ENCODE data around the gene LSM14A.
"Not testable (repeated sequence)": the region's sequence is repeated elsewhere in the genome, so short reads cannot be mapped to it uniquely, and the experiment has no call there.

LSM14A gene

GRCh38 chr19:34171877-34172660 lies at the start of gene LSM14A:
Gene LSM14A (plus strand): TSS chr19:34172504. CDS start chr19:34172643, 139 bp downstream.
- peak; percentile 83 for DNase-seq (ENCODE audit: low read depth)

- no peak for DNase-seq (ENCODE audit: low read depth)
Observed at GRCh38 chr19:34124828-34125227, 47.5 kb upstream of the LSM14A start.

GRCh38 chr19:34126966-34127365 lies 45.3 kb upstream of the LSM14A start:
- no peak for DNase-seq (ENCODE audit: low read depth)

- no peak for DNase-seq (ENCODE audit: low read depth)
Observed at GRCh38 chr19:34127684-34128189, 44.6 kb upstream of the LSM14A start.

GRCh38 chr19:34128558-34129250 lies 43.6 kb upstream of the LSM14A start:
- DNase-seq (ENCODE audit: low read depth) = no peak

GRCh38 chr19:34131100-34131499 lies 41.2 kb upstream of the LSM14A start:
- DNase-seq (ENCODE audit: low read depth) = no peak

GRCh38 chr19:34132145-34132544 lies 40.2 kb upstream of the LSM14A start:
- not testable (repeated sequence) for DNase-seq (ENCODE audit: low read depth)

- not testable (repeated sequence) for DNase-seq (ENCODE audit: low read depth)
Observed at GRCh38 chr19:34132706-34133105, 39.6 kb upstream of the LSM14A start.

- DNase-seq (ENCODE audit: low read depth) = peak; percentile 56
Observed at GRCh38 chr19:34134190-34135053, 37.9 kb upstream of the LSM14A start.

- DNase-seq (ENCODE audit: low read depth) = no peak
Observed at GRCh38 chr19:34135054-34135800, 37.1 kb upstream of the LSM14A start.

GRCh38 chr19:34135821-34136611 lies 36.3 kb upstream of the LSM14A start:
- DNase-seq (ENCODE audit: low read depth) = no peak

- no peak for DNase-seq (ENCODE audit: low read depth)
Observed at GRCh38 chr19:34141025-34141424, 31.3 kb upstream of the LSM14A start.

GRCh38 chr19:34142440-34142839 lies 29.9 kb upstream of the LSM14A start:
- DNase-seq (ENCODE audit: low read depth) = no peak

GRCh38 chr19:34145741-34146202 lies 26.5 kb upstream of the LSM14A start:
- peak; percentile 44 for DNase-seq (ENCODE audit: low read depth)

- no peak for DNase-seq (ENCODE audit: low read depth)
Observed at GRCh38 chr19:34148658-34149185, 23.6 kb upstream of the LSM14A start.

- no peak for DNase-seq (ENCODE audit: low read depth)
Observed at GRCh38 chr19:34149873-34150272, 22.4 kb upstream of the LSM14A start.

GRCh38 chr19:34150558-34150957 lies 21.7 kb upstream of the LSM14A start:
- DNase-seq (ENCODE audit: low read depth) = no peak

GRCh38 chr19:34151439-34151838 lies 20.9 kb upstream of the LSM14A start:
- no peak for DNase-seq (ENCODE audit: low read depth)

GRCh38 chr19:34154401-34154800 lies 17.9 kb upstream of the LSM14A start:
- DNase-seq (ENCODE audit: low read depth) = no peak

GRCh38 chr19:34155686-34156085 lies 16.6 kb upstream of the LSM14A start:
- no peak for DNase-seq (ENCODE audit: low read depth)
